Body of pancreas (tissue), 4 donors: ENCODE results near the gene LPCAT3. TPM values are rescaled to one million over a fixed set of nuclear protein-coding genes. Genes with fewer than 3 reads are reported as not detected.
A peak's percentile ranks its signal among the peaks of the same experiment; 100 is the strongest.

Experiments
- ATAC-seq: fragments of 150-250 bp; one replicate; pipeline ENCODE4 v1.9.1; 2016
- DNase-seq, 4 donors: peaks; one replicate each; pipeline ENCODE4 v3.0.0-alpha.2; 2019
- H3K27ac ChIP-seq, 4 donors: fragments of 200-600 bp; sonication (generic); 1 replicate in 3 of 4; 2 replicates in 1 of 4; pipeline versions ENCODE4 v1.5.1 to v1.6.1; 2016 to 2019; ENCODE audit warnings: mild to moderate bottlenecking in 1 of 4, mixed read lengths in 1 of 4, moderate library complexity in 1 of 4
- H3K27me3 ChIP-seq, 2 donors: fragments of 200-600 bp; sonication (generic); one replicate each; pipeline ENCODE4 v1.6.0; 2016; ENCODE audit warnings: mild to moderate bottlenecking in 1 of 2
- H3K36me3 ChIP-seq, 2 donors: fragments of 200-600 bp; sonication (generic); replicated peaks in 1 of 2; 2 replicates each; pipeline ENCODE4 v1.5.1; 2016; ENCODE audit warnings: low read depth in 2 of 2; ENCODE audit not compliant: insufficient read depth in 1 of 2
- H3K4me1 ChIP-seq: fragments of 200-600 bp; sonication (generic); one replicate; pipeline ENCODE4 v1.6.0; 2016
- H3K4me3 ChIP-seq, 2 donors: fragments of 200-600 bp; sonication (generic); 1 replicate in 1 of 2; 2 replicates in 1 of 2; pipeline ENCODE4 v1.5.1; 2016 to 2019
- H3K9me3 ChIP-seq, 3 donors: fragments of 200-600 bp; sonication (generic); 1 replicate in 2 of 3; 2 replicates in 1 of 3; pipeline ENCODE4 v1.5.1; 2016
- CTCF ChIP-seq, 7 experiments: fragments of 450-650 bp in 4 of 7; fragments of 200-600 bp in 3 of 7; sonication (generic) in 3 of 7; IDR thresholded peaks; one replicate each; pipeline ENCODE4 v1.5.1; 2016 to 2019; ENCODE audit warnings: antibody characterized with exemption in 7 of 7
- POLR2A ChIP-seq, 3 donors: fragments of 450-650 bp; IDR thresholded peaks; one replicate each; pipeline ENCODE4 v1.6.1; 2016; ENCODE audit warnings: antibody characterized with exemption in 3 of 3, mild to moderate bottlenecking in 2 of 3
- WGBS, 2 donors: methylation state at CpG; one replicate each; pipeline ENCODE4 v1.1.5; 2017; 5-methylcytosine and 5-hydroxymethylcytosine counted together
- intact Hi-C: fragments of 100-400 bp; cut with DNase I; formaldehyde crosslinking; loops from one replicate; pipeline ENCODE4 v1.15.1; 2023
- total RNA-seq, 2 donors: library from RNA; depleted of rRNA; stranded (reverse); fragments of >200 nt; gene quantifications; one replicate each; pipeline ENCODE4 v1.1.0, GENCODE V29; 2016

Gene LPCAT3
- total RNA-seq, 2 donors from 2014 or later, result 21.5 to 39.6 TPM

DNA sequence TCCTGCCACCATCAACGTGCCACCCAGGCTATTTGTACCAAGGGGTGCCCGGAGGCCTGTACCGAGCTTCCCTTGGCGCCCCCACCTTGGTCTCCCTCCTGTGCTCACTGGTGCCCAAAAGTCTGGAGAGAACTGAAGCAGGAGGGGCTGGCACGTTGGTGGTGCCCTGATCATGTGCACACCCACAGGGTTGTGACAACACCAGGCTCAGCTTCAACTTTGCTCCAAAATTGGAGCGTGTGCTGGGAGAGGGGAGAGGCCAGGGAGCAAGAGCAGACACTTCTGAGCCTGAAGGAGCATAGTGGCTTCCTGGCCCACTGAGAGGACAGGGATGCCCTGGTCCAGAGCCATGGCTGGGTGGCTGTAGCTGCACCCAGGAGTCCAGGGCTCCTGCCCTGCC lies 13.0 kb upstream of the LPCAT3 start:
- no peak for ATAC-seq
- H3K4me3 ChIP-seq, result no peak overlapping the region

DNA sequence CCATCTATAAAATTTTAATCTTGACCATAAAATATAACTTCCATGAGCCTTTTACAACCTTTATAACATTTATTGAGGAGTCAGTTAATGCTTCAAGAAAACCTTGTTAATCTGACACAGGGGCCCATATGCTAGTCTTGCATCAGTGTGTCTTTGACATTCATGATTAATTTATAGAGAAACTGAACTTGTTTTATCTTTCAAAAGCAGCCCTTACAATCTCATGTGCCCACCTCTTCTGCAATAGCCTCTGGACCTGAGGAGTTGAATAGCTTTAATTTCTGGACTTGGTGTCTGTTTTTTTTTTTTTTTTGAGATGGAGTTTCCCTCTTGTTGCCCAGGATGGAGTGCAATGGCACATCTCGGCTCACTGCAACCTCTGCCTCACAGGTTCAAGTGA lies 8.6 kb upstream of the LPCAT3 start:
- DNase-seq (no peak), ATAC-seq (no peak)
- no peaks in the 10 kb centered on the region for H3K27me3 ChIP-seq
- TF ChIP-seq POLR2A (IDR thresholded peaks at IDR 0.05) (no peak), CTCF (IDR thresholded peaks at IDR 0.05) (no peak)
- no peaks in the 10 kb centered on the region for H3K4me1 ChIP-seq
- intact Hi-C loops, result no loop called here
- no peak overlapping the region for H3K27ac ChIP-seq
- no peaks in the 10 kb centered on the region for H3K9me3 ChIP-seq
- no peaks in the 10 kb centered on the region for H3K36me3 ChIP-seq
- no peak overlapping the region for H3K4me3 ChIP-seq
- WGBS, 2 donors, result 77 to 80% methylated on average over 1 of the region's 1 CpG

More for the DNA sequence above, 13.0 kb upstream of the LPCAT3 start:
- Histone ChIP-seq H3K4me1 (no peaks in the 10 kb centered on the region), H3K36me3 (no peaks in the 10 kb centered on the region), H3K27ac (no peak overlapping the region), H3K9me3 (no peaks in the 10 kb centered on the region), H3K27me3 (no peaks in the 10 kb centered on the region)
- intact Hi-C loops, result no loop called here
- no peak for DNase-seq
- WGBS, 2 donors, result 64 to 75% methylated on average over 5 to 6 of the region's 6 CpGs
- TF ChIP-seq POLR2A (IDR thresholded peaks at IDR 0.05), result no peak
- TF ChIP-seq CTCF (IDR thresholded peaks at IDR 0.05), result no peak

GRCh38 chr12:7023114-7023513 lies 4.8 kb upstream of the LPCAT3 start:
- H3K27me3 ChIP-seq, result no peaks in the 10 kb centered on the region
- intact Hi-C loops, result no loop called here
- no peak overlapping the region for H3K27ac ChIP-seq
- peaks cover 6% of the 10 kb centered on the region for H3K4me1 ChIP-seq
- no peak overlapping the region for H3K4me3 ChIP-seq
- WGBS, 2 donors, result 67 to 77% methylated on average over 3 of the region's 3 CpGs
- DNase-seq, result no peak
- ATAC-seq, result no peak
- no peaks in the 10 kb centered on the region for H3K9me3 ChIP-seq
- TF ChIP-seq CTCF (IDR thresholded peaks at IDR 0.05) (no peak), POLR2A (IDR thresholded peaks at IDR 0.05) (no peak)
- H3K36me3 ChIP-seq, result no peaks in the 10 kb centered on the region

GRCh38 chr12:7021956-7022355 lies 3.7 kb upstream of the LPCAT3 start:
- no peak overlapping the region for H3K4me3 ChIP-seq
- H3K9me3 ChIP-seq, result no peaks in the 10 kb centered on the region
- ATAC-seq (no peak), DNase-seq (no peak)
- no peak overlapping the region for H3K27ac ChIP-seq
- TF ChIP-seq POLR2A (IDR thresholded peaks at IDR 0.05) (no peak), CTCF (IDR thresholded peaks at IDR 0.05) (no peak)
- intact Hi-C loops, result no loop called here
- WGBS, 2 donors, result 77 to 78% methylated on average over 5 of the region's 5 CpGs
- no peaks in the 10 kb centered on the region for H3K27me3 ChIP-seq
- no peaks in the 10 kb centered on the region for H3K36me3 ChIP-seq
- peaks cover 14% of the 10 kb centered on the region for H3K4me1 ChIP-seq

GRCh38 chr12:7019043-7019569 lies 830 bp upstream of the LPCAT3 start:
- H3K9me3 ChIP-seq, result no peaks in the 10 kb centered on the region
- H3K27ac ChIP-seq, result peak overlapping the region; percentile 81 to 93 (median 87)
- no peak overlapping the region for H3K4me3 ChIP-seq
- intact Hi-C loops, result no loop called here
- H3K4me1 ChIP-seq, result peaks cover 33% of the 10 kb centered on the region
- WGBS, 2 donors, result 1 to 3% methylated on average over 6 of the region's 6 CpGs
- TF ChIP-seq CTCF (IDR thresholded peaks at IDR 0.05), result no peak
- TF ChIP-seq POLR2A (IDR thresholded peaks at IDR 0.05), result no peak
- H3K36me3 ChIP-seq, result no peaks in the 10 kb centered on the region
- ATAC-seq (no peak), DNase-seq (peak in 2 of 4 donors; percentile 13 to 25)
- no peaks in the 10 kb centered on the region for H3K27me3 ChIP-seq
